GM19438 (cell line): ENCODE measurements around the gene ACSM2A.
"Not testable (repeated sequence)": the region's sequence is repeated elsewhere in the genome, so short reads cannot be mapped to it uniquely, and the experiment has no call there.

ENCODE experiments used
- ATAC-seq: cut with Tn5 transposase; IDR thresholded peaks from one replicate; pipeline ENCODE4 v1.9.1; 2021; ENCODE audit warnings: low read depth; ENCODE audit not compliant: unreplicated experiment

Gene ACSM2A

GRCh38 chr16:20451364-20451763 lies at the start of gene ACSM2A:
TSS of gene ACSM2A (plus strand) at chr16:20451521. CDS start at chr16:20460115, 8,594 bp downstream.
- ATAC-seq = not testable (repeated sequence)

- ATAC-seq = no peak
Observed at GRCh38 chr16:20402651-20403050, 48.7 kb upstream of the ACSM2A start.

GRCh38 chr16:20404637-20405036 lies 46.7 kb upstream of the ACSM2A start, which contains the start of gene PDILT:
TSS of gene PDILT (minus strand) at chr16:20404737. CDS start at chr16:20399300, 5,437 bp downstream.
- no peak for ATAC-seq

GRCh38 chr16:20409398-20410120 lies 41.8 kb upstream of the ACSM2A start, which contains the start of gene ACSM5:
TSS of gene ACSM5 (plus strand) at chr16:20409534. CDS start at chr16:20411485, 1,951 bp downstream.
- peak; percentile 31 for ATAC-seq

GRCh38 chr16:20410121-20410723 lies 41.1 kb upstream of the ACSM2A start:
- peak; percentile 71 for ATAC-seq

- ATAC-seq = no peak
Observed at GRCh38 chr16:20411055-20411454, 40.3 kb upstream of the ACSM2A start.

GRCh38 chr16:20415541-20415940 lies 35.8 kb upstream of the ACSM2A start:
- ATAC-seq = no peak

GRCh38 chr16:20419093-20419492 lies 32.2 kb upstream of the ACSM2A start:
- not testable (repeated sequence) for ATAC-seq

GRCh38 chr16:20421748-20422147 lies 29.6 kb upstream of the ACSM2A start:
- not testable (repeated sequence) for ATAC-seq

- ATAC-seq = not testable (repeated sequence)
Observed at GRCh38 chr16:20423772-20424128, 27.6 kb upstream of the ACSM2A start.

GRCh38 chr16:20424129-20424866 lies 27.0 kb upstream of the ACSM2A start:
- ATAC-seq = no peak

GRCh38 chr16:20427401-20427797 lies 23.9 kb upstream of the ACSM2A start:
- not testable (repeated sequence) for ATAC-seq

- not testable (repeated sequence) for ATAC-seq
Observed at GRCh38 chr16:20429499-20429898, 21.8 kb upstream of the ACSM2A start.

- not testable (repeated sequence) for ATAC-seq
Observed at GRCh38 chr16:20430480-20430879, 20.8 kb upstream of the ACSM2A start.

- ATAC-seq = no peak
Observed at GRCh38 chr16:20430948-20431347, 20.4 kb upstream of the ACSM2A start.

- not testable (repeated sequence) for ATAC-seq
Observed at GRCh38 chr16:20438950-20439349, 12.4 kb upstream of the ACSM2A start.

GRCh38 chr16:20439820-20440231 lies 11.5 kb upstream of the ACSM2A start:
- ATAC-seq = not testable (repeated sequence)

GRCh38 chr16:20440731-20441130 lies 10.6 kb upstream of the ACSM2A start:
- ATAC-seq = not testable (repeated sequence)

GRCh38 chr16:20441191-20441590 lies 10.1 kb upstream of the ACSM2A start:
- no peak for ATAC-seq

GRCh38 chr16:20441859-20442258 lies 9.5 kb upstream of the ACSM2A start:
- not testable (repeated sequence) for ATAC-seq
